ENCODE data around the gene PLA1A.

DNA sequence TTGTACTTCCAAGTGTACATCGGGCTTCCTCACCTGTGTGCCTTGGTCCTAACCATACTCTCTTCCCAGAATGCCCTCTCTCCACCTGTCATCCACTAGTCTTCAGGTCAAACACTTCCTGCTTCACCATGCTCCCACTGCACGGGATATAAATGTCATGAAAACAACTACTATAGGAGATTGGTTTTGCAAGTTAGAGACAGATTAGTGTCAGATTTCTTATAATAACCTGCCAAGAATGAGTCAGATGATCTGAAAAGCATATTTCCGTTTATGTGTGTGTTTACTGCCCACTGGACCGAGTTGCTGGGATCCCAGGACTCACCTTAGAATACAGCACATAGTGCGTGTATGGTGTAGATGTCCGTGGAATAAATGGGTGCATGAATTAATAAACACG is 21.4 kb downstream of the PLA1A start:
- no peak for TF ChIP-seq EZH2 (IDR thresholded peaks at IDR 0.05; ENCODE audit: insufficient read depth, poor library complexity, severe bottlenecking)
- no peak for TF ChIP-seq EZH2phosphoT487 (IDR thresholded peaks at IDR 0.05; ENCODE audit: insufficient read depth, low read depth)

Data from GM23248 (cell line).